Left lung (tissue), 10 donors: ENCODE data around the gene CASP12. TPM values are rescaled to one million over a fixed set of nuclear protein-coding genes. Genes with fewer than 3 reads are reported as not detected.

ENCODE experiments used
- ATAC-seq: fragments of 200-7000 bp; cut with Tn5 transposase; one replicate; pipeline ENCODE4 v1.9.1; 2020; ENCODE audit warnings: moderate library complexity
- DNase-seq, 4 donors: peaks; one replicate each; pipeline ENCODE4 v3.0.0-alpha.2; 2013 to 2020
- H3K27ac ChIP-seq, 2 donors: fragments of 200-600 bp; sonication (generic) in 1 of 2; one replicate each; pipeline versions ENCODE4 v1.5.0 to v1.8.0; 2020 to 2021
- H3K27me3 ChIP-seq, 2 donors: fragments of 200-600 bp; sonication (generic) in 1 of 2; one replicate each; pipeline versions ENCODE4 v1.5.0 to v1.8.0; 2020 to 2021
- H3K36me3 ChIP-seq, 2 donors: fragments of 200-600 bp; sonication (generic) in 1 of 2; one replicate each; pipeline versions ENCODE4 v1.5.0 to v1.8.0; 2020 to 2021
- H3K4me1 ChIP-seq, 2 donors: fragments of 200-600 bp; one replicate each; pipeline ENCODE4 v1.8.0; 2021
- H3K4me3 ChIP-seq, 2 donors: fragments of 200-600 bp; sonication (generic) in 1 of 2; one replicate each; pipeline versions ENCODE4 v1.5.0 to v1.8.0; 2020 to 2021; ENCODE audit warnings: mild to moderate bottlenecking in 1 of 2
- H3K9me3 ChIP-seq, 2 donors: fragments of 200-600 bp; sonication (generic) in 1 of 2; one replicate each; pipeline versions ENCODE4 v1.5.0 to v1.8.0; 2020 to 2021
- CTCF ChIP-seq, 2 donors: fragments of 200-600 bp; sonication (generic) in 1 of 2; IDR thresholded peaks; one replicate each; pipeline versions ENCODE4 v1.5.0 to v1.8.0; 2021; ENCODE audit warnings: antibody characterized with exemption in 2 of 2
- intact Hi-C, 2 donors: fragments of 100-400 bp; cut with DNase I; formaldehyde crosslinking; loops; one replicate each; pipeline versions ENCODE4 v1.11.2 to v1.14.2; 2022
- polyA plus RNA-seq, 6 donors: library from polyadenylated mRNA; unstranded; fragments of 120-200 nt; gene quantifications; one replicate each; pipeline ENCODE4 v1.2.1, GENCODE V29; 2013; ENCODE audit not compliant: insufficient read length in 6 of 6
- total RNA-seq, 2 donors: library from RNA; stranded (reverse); fragmentation: NEBNext Ultra II Directional; extraction: Animal tissue kit (Norgen Biotek cat#: 25700); gene quantifications; one replicate each; pipeline ENCODE4 v1.2.1, GENCODE V29; 2021
- donor health status: DM: no; HTN: yes; CAD: no.
- donor health status: DM: no; HTN: no; CAD: no.

Gene CASP12
- total and polyA plus RNA-seq, 8 donors: 0.61 to 1.2 (median 0.97) TPM

- intact Hi-C loops: no loop called here
- Histone ChIP-seq H3K9me3 (peaks cover 0 to 11% of the 10 kb centered on the region in 2 donors), H3K4me1 (no peaks in the 10 kb centered on the region), H3K27ac (no peak overlapping the region), H3K36me3 (no peaks in the 10 kb centered on the region), H3K27me3 (no peaks in the 10 kb centered on the region), H3K4me3 (no peak overlapping the region)
- no peak for TF ChIP-seq CTCF (IDR thresholded peaks at IDR 0.05)
- no peak for ATAC-seq
- no peak for DNase-seq
Measured at GRCh38 chr11:104928811-104929210, 30.6 kb upstream of the CASP12 start.

GRCh38 chr11:104926771-104927611 lies 28.7 kb upstream of the CASP12 start:
- Histone ChIP-seq H3K9me3 (peaks cover 0 to 11% of the 10 kb centered on the region in 2 donors), H3K27me3 (no peaks in the 10 kb centered on the region), H3K4me1 (no peaks in the 10 kb centered on the region), H3K36me3 (no peaks in the 10 kb centered on the region), H3K4me3 (no peak overlapping the region), H3K27ac (no peak overlapping the region)
- intact Hi-C loops: no loop called here
- no peak for TF ChIP-seq CTCF (IDR thresholded peaks at IDR 0.05)
- DNase-seq (peak in 1 of 4 donors; percentile 24), ATAC-seq (no peak)

GRCh38 chr11:104925850-104926249 lies 27.6 kb upstream of the CASP12 start:
- intact Hi-C loops: no loop called here
- H3K9me3 ChIP-seq: peaks cover 0 to 11% of the 10 kb centered on the region in 2 donors
- H3K36me3 ChIP-seq: no peaks in the 10 kb centered on the region
- H3K27ac ChIP-seq: no peak overlapping the region
- no peaks in the 10 kb centered on the region for H3K4me1 ChIP-seq
- no peaks in the 10 kb centered on the region for H3K27me3 ChIP-seq
- TF ChIP-seq CTCF (IDR thresholded peaks at IDR 0.05): no peak
- ATAC-seq: no peak
- H3K4me3 ChIP-seq: no peak overlapping the region
- no peak for DNase-seq

GRCh38 chr11:104918113-104918824 lies 20.0 kb upstream of the CASP12 start:
- peak in 2 of 4 donors; percentile 54 to 68 for DNase-seq
- no peaks in the 10 kb centered on the region for H3K9me3 ChIP-seq
- intact Hi-C loops: no loop called here
- H3K36me3 ChIP-seq: no peaks in the 10 kb centered on the region
- TF ChIP-seq CTCF (IDR thresholded peaks at IDR 0.05): no peak
- no peaks in the 10 kb centered on the region for H3K27me3 ChIP-seq
- H3K4me3 ChIP-seq: peak overlapping the region; percentile 24 to 43
- peak overlapping the region; percentile 80 to 88 for H3K27ac ChIP-seq
- H3K4me1 ChIP-seq: peaks cover 0 to 14% of the 10 kb centered on the region in 2 donors
- ATAC-seq: peak; percentile 88
